SK-N-SH (cell line): ENCODE results near the gene TMEM41B. TPM values are rescaled to one million over a fixed set of nuclear protein-coding genes. Genes with fewer than 3 reads are reported as not detected.
A peak's percentile ranks its signal among the peaks of the same experiment; 100 is the strongest.

Source experiments
- CTCF ChIA-PET: fragments of 300-600, 350-600 bp; formaldehyde crosslinking; extraction: SDS; loops from one replicate; lab custom pipeline; 2021; lab: Yijun Ruan, JAX
- POLR2A ChIA-PET: fragments of 350-600 bp; sonication (Branson Sonifier 250); formaldehyde crosslinking; extraction: SDS; loops from one replicate; lab custom pipeline; 2020; ENCODE audit warnings: antibody characterized with exemption, inconsistent platforms; lab: Yijun Ruan, JAX
- DNase-seq: peaks from one replicate; pipeline ENCODE4 v3.0.0; 2012
- H2AFZ ChIP-seq: fragments of 200-600 bp; sonication (generic); 2 replicates; pipeline ENCODE4 v1.8.1; 2016; ENCODE audit warnings: antibody characterized with exemption, mild to moderate bottlenecking, low read depth
- H3F3A ChIP-seq: fragments of 200-600 bp; sonication (generic); replicated peaks from 2 replicates; pipeline ENCODE3; 2016; ENCODE audit warnings: antibody characterized with exemption, mild to moderate bottlenecking; ENCODE audit not compliant: insufficient read depth
- H3K27ac ChIP-seq, 2 experiments: fragments of 200-500 bp in 1 of 2; fragments of 200-600 bp in 1 of 2; sonication (Bioruptor generic) in 1 of 2; sonication (generic), shearing (Covaris generic) in 1 of 2; 2 replicates each; pipeline versions ENCODE4 v1.5.1 to v1.6.1; 2014 to 2016; ENCODE audit warnings: low read depth in 2 of 2, inconsistent platforms in 1 of 2, low read length in 1 of 2, mild to moderate bottlenecking in 1 of 2, mixed read lengths in 1 of 2
- H3K27me3 ChIP-seq: fragments of 200-600 bp; sonication (generic), shearing (Covaris generic); 2 replicates; pipeline ENCODE4 v1.6.1; 2016; ENCODE audit warnings: mixed run types; ENCODE audit not compliant: insufficient read depth
- H3K36me3 ChIP-seq, 2 experiments: fragments of 200-500 bp in 1 of 2; fragments of 200-600 bp in 1 of 2; sonication (Bioruptor generic) in 1 of 2; sonication (generic) in 1 of 2; replicated peaks in 1 of 2; 2 replicates each; pipeline versions ENCODE3 to v1.5.1; 2014 to 2016; ENCODE audit warnings: low read length in 1 of 2, mild to moderate bottlenecking in 1 of 2; ENCODE audit not compliant: insufficient read depth in 2 of 2, control insufficient read depth in 1 of 2
- H3K4me1 ChIP-seq, 2 experiments: fragments of 200-500 bp in 1 of 2; fragments of 200-600 bp in 1 of 2; sonication (Bioruptor generic) in 1 of 2; sonication (generic), shearing (Covaris generic) in 1 of 2; 2 replicates each; pipeline versions ENCODE4 v1.5.1 to v1.6.1; 2014 to 2016; ENCODE audit warnings: low read depth in 1 of 2, low read length in 1 of 2, mixed run types in 1 of 2; ENCODE audit not compliant: insufficient read depth in 2 of 2, control insufficient read depth in 1 of 2
- H3K4me2 ChIP-seq: fragments of 200-600 bp; sonication (generic), shearing (Covaris generic); 2 replicates; pipeline ENCODE4 v1.6.1; 2017; ENCODE audit warnings: mixed run types
- H3K4me3 ChIP-seq, 2 experiments: fragments of 200-500 bp in 1 of 2; fragments of 200-600 bp in 1 of 2; sonication (Bioruptor generic) in 1 of 2; sonication (generic), shearing (Covaris generic) in 1 of 2; 2 replicates each; pipeline versions ENCODE4 v1.5.1 to v1.8.1; 2014 to 2016; ENCODE audit warnings: low read depth in 2 of 2, inconsistent platforms in 1 of 2, low read length in 1 of 2, mild to moderate bottlenecking in 1 of 2, mixed read lengths in 1 of 2, moderate library complexity in 1 of 2
- H3K79me2 ChIP-seq: fragments of 200-600 bp; sonication (generic); 2 replicates; pipeline ENCODE4 v1.8.1; 2017; ENCODE audit warnings: mild to moderate bottlenecking; ENCODE audit not compliant: insufficient read depth
- H3K9ac ChIP-seq: fragments of 200-600 bp; sonication (generic); 2 replicates; pipeline ENCODE4 v1.6.1; 2017; ENCODE audit warnings: mixed run types
- H3K9me2 ChIP-seq: fragments of 200-600 bp; sonication (generic); 2 replicates; pipeline ENCODE4 v1.6.1; 2017; ENCODE audit warnings: mixed run types
- H3K9me3 ChIP-seq: fragments of 200-600 bp; sonication (generic); 2 replicates; pipeline ENCODE4 v1.6.1; 2017; ENCODE audit warnings: mixed run types, mild to moderate bottlenecking, moderate library complexity
- H4K20me1 ChIP-seq: fragments of 200-600 bp; sonication (generic); 2 replicates; pipeline ENCODE4 v1.6.1; 2017; ENCODE audit warnings: mild to moderate bottlenecking, mixed run types; ENCODE audit not compliant: insufficient read depth
- FOSL2 ChIP-seq: IDR thresholded peaks from 2 replicates; pipeline ENCODE4 v1.4.0; 2012; ENCODE audit warnings: low read depth, mild to moderate bottlenecking, moderate library complexity, borderline replicate concordance
- GABPA ChIP-seq: IDR thresholded peaks from 2 replicates; pipeline ENCODE4 v1.4.0; 2012; ENCODE audit warnings: low read depth, mild to moderate bottlenecking
- JUND ChIP-seq: IDR thresholded peaks from 2 replicates; pipeline ENCODE4 v1.4.0; 2012
- MAX ChIP-seq: IDR thresholded peaks from 2 replicates; pipeline ENCODE4 v1.4.0; 2012; ENCODE audit warnings: low read depth
- POLR2AphosphoS5 ChIP-seq: IDR thresholded peaks from 2 replicates; pipeline ENCODE4 v1.6.1; 2012; ENCODE audit warnings: low read depth, low read length
- RAD21 ChIP-seq: IDR thresholded peaks from 2 replicates; pipeline ENCODE4 v1.6.1; 2012; ENCODE audit warnings: mild to moderate bottlenecking, low read length
- RFX5 ChIP-seq: IDR thresholded peaks from 2 replicates; pipeline ENCODE4 v1.6.1; 2012; ENCODE audit warnings: mild to moderate bottlenecking, improper control_type of control experiment, low read length
- TAF1 ChIP-seq: IDR thresholded peaks from 2 replicates; pipeline ENCODE4 v1.6.1; 2012; ENCODE audit warnings: low read depth, mild to moderate bottlenecking, low read length, moderate library complexity, borderline replicate concordance
- TCF12 ChIP-seq: IDR thresholded peaks from 2 replicates; pipeline ENCODE4 v1.4.0; 2012
- TEAD4 ChIP-seq: IDR thresholded peaks from 2 replicates; pipeline ENCODE4 v1.4.0; 2012; ENCODE audit warnings: mild to moderate bottlenecking, borderline replicate concordance; ENCODE audit not compliant: insufficient read depth
- USF2 ChIP-seq: fragments of 150-350 bp; IDR thresholded peaks from 2 replicates; pipeline ENCODE4 v1.6.1; 2017; ENCODE audit warnings: antibody characterized with exemption, low read length, low read depth, borderline replicate concordance
- WGBS: methylation state at CpG from one replicate; pipeline ENCODE4 v1.1.6; 2017; ENCODE audit warnings: low lambda C conversion rate; 5-methylcytosine and 5-hydroxymethylcytosine counted together
- polyA plus RNA-seq, 3 experiments: library from polyadenylated mRNA; depleted of rRNA; stranded (reverse); fragments of >200 nt; gene quantifications; 2 replicates each; pipeline ENCODE4 v1.2.3, GENCODE V29; 2012
- TF ChIP-seq, protein P1 (sequence below): IDR thresholded peaks from 2 replicates; pipeline ENCODE4; 2012
- TF ChIP-seq, protein P2 (sequence below): fragments of 150-350 bp; IDR thresholded peaks from 2 replicates; pipeline ENCODE4 v1.6.1; 2016; ENCODE audit warnings: mild to moderate bottlenecking, low read depth, low read length

Gene TMEM41B
- polyA plus RNA-seq, 1 of the 3 experiments (the other 2 are of a cell fraction) = 23.5 TPM

GRCh38 chr11:9330387-9331384 lies 16.3 kb upstream of the TMEM41B start:
- Histone ChIP-seq H3K36me3 (no peaks in the 10 kb centered on the region), H3K9me3 (no peaks in the 10 kb centered on the region), H4K20me1 (no peaks in the 10 kb centered on the region), H3K4me3 (no peak overlapping the region), H2AFZ (peak overlapping the region; percentile 68), H3K9me2 (no peaks in the 10 kb centered on the region), H3K27ac (peak overlapping the region in 1 of 2 experiments; percentile 91; a peak in 2 of 4 replicates), H3F3A (peaks cover 30% of the 10 kb centered on the region), H3K4me2 (peak overlapping the region; percentile 39; the same call in 1 of the 2 replicates), H3K79me2 (no peaks in the 10 kb centered on the region), H3K27me3 (no peaks in the 10 kb centered on the region), H3K4me1 (peaks cover 0 to 7% of the 10 kb centered on the region in 2 experiments; a peak in 1 of 4 replicates), H3K9ac (peak overlapping the region; percentile 47; the same call in 1 of the 2 replicates)
- 74% methylated on average over 10 of the region's 10 CpGs for WGBS
- DNase-seq = no peak
- TF ChIP-seq RAD21 (no peak), GABPA (no peak), POLR2AphosphoS5 (no peak), JUND (0 out of 2 replicates have a peak, but pooled peaks have one; percentile 9), RFX5 (no peak), TAF1 (no peak), TEAD4 (0 out of 2 replicates have a peak, but pooled peaks have one; percentile 19), MAX (no peak), USF2 (no peak), TCF12 (peak; percentile 69), FOSL2 (peak; percentile 32; the same call in 1 of the 2 replicates)
- TF ChIP-seq, protein P1, sequence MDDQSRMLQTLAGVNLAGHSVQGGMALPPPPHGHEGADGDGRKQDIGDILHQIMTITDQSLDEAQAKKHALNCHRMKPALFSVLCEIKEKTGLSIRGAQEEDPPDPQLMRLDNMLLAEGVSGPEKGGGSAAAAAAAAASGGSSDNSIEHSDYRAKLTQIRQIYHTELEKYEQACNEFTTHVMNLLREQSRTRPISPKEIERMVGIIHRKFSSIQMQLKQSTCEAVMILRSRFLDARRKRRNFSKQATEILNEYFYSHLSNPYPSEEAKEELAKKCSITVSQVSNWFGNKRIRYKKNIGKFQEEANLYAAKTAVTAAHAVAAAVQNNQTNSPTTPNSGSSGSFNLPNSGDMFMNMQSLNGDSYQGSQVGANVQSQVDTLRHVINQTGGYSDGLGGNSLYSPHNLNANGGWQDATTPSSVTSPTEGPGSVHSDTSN = 0 out of 2 replicates have a peak, but pooled peaks have one; percentile 28
- TF ChIP-seq, protein P2, sequence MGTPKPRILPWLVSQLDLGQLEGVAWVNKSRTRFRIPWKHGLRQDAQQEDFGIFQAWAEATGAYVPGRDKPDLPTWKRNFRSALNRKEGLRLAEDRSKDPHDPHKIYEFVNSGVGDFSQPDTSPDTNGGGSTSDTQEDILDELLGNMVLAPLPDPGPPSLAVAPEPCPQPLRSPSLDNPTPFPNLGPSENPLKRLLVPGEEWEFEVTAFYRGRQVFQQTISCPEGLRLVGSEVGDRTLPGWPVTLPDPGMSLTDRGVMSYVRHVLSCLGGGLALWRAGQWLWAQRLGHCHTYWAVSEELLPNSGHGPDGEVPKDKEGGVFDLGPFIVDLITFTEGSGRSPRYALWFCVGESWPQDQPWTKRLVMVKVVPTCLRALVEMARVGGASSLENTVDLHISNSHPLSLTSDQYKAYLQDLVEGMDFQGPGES = no peak
- POLR2A ChIA-PET = no interaction called here
- CTCF ChIA-PET = no interaction called here
